Stomach (tissue), 9 donors: ENCODE results near the gene ZMAT5. TPM values are rescaled to one million over a fixed set of nuclear protein-coding genes. Genes with fewer than 3 reads are reported as not detected.

Experiments used
- DNase-seq, 2 donors: peaks; one replicate each; pipeline versions ENCODE4 v3.0.0 to v3.0.0-alpha.2; 2013 to 2019
- H3K27ac ChIP-seq, 5 donors: fragments of 200-600 bp in 4 of 5; sonication (generic) in 4 of 5; one replicate each; pipeline ENCODE4 v1.5.1; 2013 to 2019; ENCODE audit warnings: mild to moderate bottlenecking in 1 of 5, moderate library complexity in 1 of 5
- H3K27me3 ChIP-seq, 3 donors: fragments of 200-600 bp; sonication (generic); one replicate each; pipeline ENCODE4 v1.5.1; 2017 to 2019; ENCODE audit warnings: mixed run types in 1 of 3
- H3K36me3 ChIP-seq, 4 donors: fragments of 200-600 bp; sonication (generic); 1 replicate in 3 of 4; 2 replicates in 1 of 4; pipeline ENCODE4 v1.5.1; 2016 to 2019
- H3K4me1 ChIP-seq, 4 donors: fragments of 200-600 bp; sonication (generic); one replicate each; pipeline ENCODE4 v1.5.1; 2016 to 2019
- H3K4me3 ChIP-seq, 4 donors: fragments of 200-600 bp; sonication (generic) in 3 of 4; one replicate each; pipeline ENCODE4 v1.5.1; 2016 to 2019; ENCODE audit warnings: mild to moderate bottlenecking in 1 of 4
- H3K9me3 ChIP-seq, 4 donors: fragments of 200-600 bp; sonication (generic); one replicate each; pipeline ENCODE4 v1.5.1; 2016 to 2019
- CTCF ChIP-seq, 7 experiments: fragments of 450-650 bp in 4 of 7; fragments of 200-600 bp in 3 of 7; sonication (generic) in 3 of 7; IDR thresholded peaks; one replicate each; pipeline ENCODE4 v1.5.1; 2016 to 2019; ENCODE audit warnings: antibody characterized with exemption in 7 of 7, control low read depth in 2 of 7, mild to moderate bottlenecking in 1 of 7
- EP300 ChIP-seq: sonication (generic); formaldehyde crosslinking; IDR thresholded peaks from one replicate; pipeline ENCODE4 v1.6.1; 2017; ENCODE audit warnings: antibody characterized with exemption
- POLR2A ChIP-seq, 4 donors: fragments of 450-650 bp; IDR thresholded peaks; one replicate each; pipeline ENCODE4 v1.6.1; 2016; ENCODE audit warnings: antibody characterized with exemption in 4 of 4, control low read depth in 2 of 4, mild to moderate bottlenecking in 1 of 4, moderate library complexity in 1 of 4
- POLR2AphosphoS5 ChIP-seq, 3 donors: sonication (generic); formaldehyde crosslinking; IDR thresholded peaks; one replicate each; pipeline ENCODE4 v1.6.1; 2016; ENCODE audit warnings: antibody characterized with exemption in 3 of 3
- WGBS, 5 donors: extraction: QIAGEN DNeasy Blood & Tissue Kit in 3 of 5; methylation state at CpG; one replicate each; pipeline versions ENCODE4 v1.1.5 to v1.1.7; 2013 to 2018; 5-methylcytosine and 5-hydroxymethylcytosine counted together
- intact Hi-C: fragments of 100-400 bp; cut with DNase I; formaldehyde crosslinking; loops from one replicate; pipeline ENCODE4 v1.15.1; 2023; ENCODE audit warnings: low total_unique reads
- polyA plus RNA-seq, 3 donors: library from polyadenylated mRNA; stranded (reverse); fragments of 200-250 nt; gene quantifications; one replicate each; pipeline ENCODE4 v1.2.3, GENCODE V29; 2013
- total RNA-seq, 5 donors: library from RNA; depleted of rRNA; stranded (reverse); fragments of >200 nt; gene quantifications; one replicate each; pipeline versions ENCODE4 v1.1.0 to v1.2.3, GENCODE V29; 2014 to 2016
- donor health status: healthy with polysubstance abuse.
- donor health status: Bipolar disorder and iron deficiency.
- donor health status: healthy.

Gene ZMAT5
- total and polyA plus RNA-seq, 8 donors: 0.58 to 37.9 (median 14.8) TPM

- Histone ChIP-seq H3K4me1 (peaks cover 12 to 40% (median 24%) of the 10 kb centered on the region in 4 donors), H3K4me3 (no peak overlapping the region), H3K9me3 (no peaks in the 10 kb centered on the region), H3K27me3 (peaks cover 0 to 91% (median 20%) of the 10 kb centered on the region in 3 donors), H3K27ac (no peak overlapping the region), H3K36me3 (no peaks in the 10 kb centered on the region)
- WGBS, 5 donors: 29 to 44% (median 34%) methylated on average over 15 to 18 of the region's 18 CpGs
- TF ChIP-seq EP300 (no peak), CTCF (IDR thresholded peaks at IDR 0.05) (no peak), POLR2AphosphoS5 (IDR thresholded peaks at IDR 0.05) (no peak), POLR2A (IDR thresholded peaks at IDR 0.05) (no peak)
- DNase-seq: peak in 1 of 2 donors; percentile 63
- intact Hi-C loops: no loop called here
Measured at GRCh38 chr22:29707010-29707409, 59.8 kb downstream of the ZMAT5 start.

- Histone ChIP-seq H3K27ac (no peak overlapping the region), H3K27me3 (peaks cover 0 to 90% (median 20%) of the 10 kb centered on the region in 3 donors), H3K4me1 (peaks cover 15 to 45% (median 29%) of the 10 kb centered on the region in 4 donors), H3K4me3 (no peak overlapping the region), H3K9me3 (no peaks in the 10 kb centered on the region), H3K36me3 (no peaks in the 10 kb centered on the region)
- intact Hi-C loops: no loop called here
- no peak for DNase-seq
- TF ChIP-seq EP300: no peak
- no peak for TF ChIP-seq POLR2AphosphoS5 (IDR thresholded peaks at IDR 0.05)
- TF ChIP-seq POLR2A (IDR thresholded peaks at IDR 0.05): no peak
- TF ChIP-seq CTCF (IDR thresholded peaks at IDR 0.05): no peak
- 31 to 52% (median 44%) methylated on average over 5 to 9 of the region's 9 CpGs for WGBS, 5 donors
Measured at GRCh38 chr22:29706486-29706885, 60.3 kb downstream of the ZMAT5 start.

GRCh38 chr22:29705651-29706050, 61.2 kb downstream of the ZMAT5 start:
- no peak overlapping the region for H3K27ac ChIP-seq
- TF ChIP-seq POLR2AphosphoS5 (IDR thresholded peaks at IDR 0.05): no peak
- TF ChIP-seq CTCF (IDR thresholded peaks at IDR 0.05): no peak
- TF ChIP-seq POLR2A (IDR thresholded peaks at IDR 0.05): no peak
- no peak for TF ChIP-seq EP300
- 71 to 90% (median 88%) methylated on average over 4 to 7 of the region's 7 CpGs for WGBS, 5 donors

GRCh38 chr22:29704528-29705285, 62.1 kb downstream of the ZMAT5 start:
- no peaks in the 10 kb centered on the region for H3K9me3 ChIP-seq
- WGBS, 5 donors: 2 to 22% (median 15%) methylated on average over 12 to 14 of the region's 14 CpGs
- TF ChIP-seq POLR2A (IDR thresholded peaks at IDR 0.05): no peak
- TF ChIP-seq EP300: no peak
- no peak for TF ChIP-seq POLR2AphosphoS5 (IDR thresholded peaks at IDR 0.05)
- TF ChIP-seq CTCF (IDR thresholded peaks at IDR 0.05): no peak
- peaks cover 0 to 85% (median 9%) of the 10 kb centered on the region in 3 donors for H3K27me3 ChIP-seq
- H3K27ac ChIP-seq: no peak overlapping the region
- H3K36me3 ChIP-seq: no peaks in the 10 kb centered on the region
- intact Hi-C loops: no loop called here
- H3K4me1 ChIP-seq: peaks cover 15 to 49% (median 38%) of the 10 kb centered on the region in 4 donors
- DNase-seq: peak; percentile 46 to 90
- H3K4me3 ChIP-seq: no peak overlapping the region

More at GRCh38 chr22:29705651-29706050, 61.2 kb downstream of the ZMAT5 start:
- Histone ChIP-seq H3K4me1 (peaks cover 15 to 45% (median 37%) of the 10 kb centered on the region in 4 donors), H3K27me3 (peaks cover 0 to 90% (median 16%) of the 10 kb centered on the region in 3 donors), H3K36me3 (no peaks in the 10 kb centered on the region), H3K4me3 (no peak overlapping the region), H3K9me3 (no peaks in the 10 kb centered on the region)
- no peak for DNase-seq
- intact Hi-C loops: no loop called here
